ENCODE measurements around the gene HVCN1. TPM values are rescaled to one million over a fixed set of nuclear protein-coding genes. Genes with fewer than 3 reads are reported as not detected.
A peak's percentile ranks its signal among the peaks of the same experiment; 100 is the strongest.

HVCN1 gene
- total RNA-seq, 1 donor = 5.6 TPM

DNA sequence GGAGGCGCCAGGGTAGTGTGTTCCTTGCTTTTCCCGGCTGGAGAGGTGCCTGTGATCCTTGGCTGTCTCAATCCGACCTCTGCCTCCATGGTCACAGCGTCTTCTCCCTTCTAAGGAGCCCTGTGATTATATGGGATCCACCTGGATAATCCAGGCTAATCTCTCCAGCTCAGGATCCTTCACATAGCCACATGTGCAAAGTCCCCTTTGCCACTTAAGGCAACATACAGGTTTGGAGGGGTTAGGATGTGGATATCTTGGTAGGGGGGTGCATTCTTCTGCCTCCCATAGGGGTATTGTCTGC is 1.2 kb upstream of the HVCN1 start:
- TF ChIP-seq, protein P1, sequence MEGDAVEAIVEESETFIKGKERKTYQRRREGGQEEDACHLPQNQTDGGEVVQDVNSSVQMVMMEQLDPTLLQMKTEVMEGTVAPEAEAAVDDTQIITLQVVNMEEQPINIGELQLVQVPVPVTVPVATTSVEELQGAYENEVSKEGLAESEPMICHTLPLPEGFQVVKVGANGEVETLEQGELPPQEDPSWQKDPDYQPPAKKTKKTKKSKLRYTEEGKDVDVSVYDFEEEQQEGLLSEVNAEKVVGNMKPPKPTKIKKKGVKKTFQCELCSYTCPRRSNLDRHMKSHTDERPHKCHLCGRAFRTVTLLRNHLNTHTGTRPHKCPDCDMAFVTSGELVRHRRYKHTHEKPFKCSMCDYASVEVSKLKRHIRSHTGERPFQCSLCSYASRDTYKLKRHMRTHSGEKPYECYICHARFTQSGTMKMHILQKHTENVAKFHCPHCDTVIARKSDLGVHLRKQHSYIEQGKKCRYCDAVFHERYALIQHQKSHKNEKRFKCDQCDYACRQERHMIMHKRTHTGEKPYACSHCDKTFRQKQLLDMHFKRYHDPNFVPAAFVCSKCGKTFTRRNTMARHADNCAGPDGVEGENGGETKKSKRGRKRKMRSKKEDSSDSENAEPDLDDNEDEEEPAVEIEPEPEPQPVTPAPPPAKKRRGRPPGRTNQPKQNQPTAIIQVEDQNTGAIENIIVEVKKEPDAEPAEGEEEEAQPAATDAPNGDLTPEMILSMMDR (IDR thresholded peaks at IDR 0.05; ENCODE audit: insufficient read depth, low read depth, low read length) = no peak
- no peak for DNase-seq (ENCODE audit: low read depth)
- H3K4me3 ChIP-seq (ENCODE audit: low read depth, low read length) = no peak overlapping the region

DNA sequence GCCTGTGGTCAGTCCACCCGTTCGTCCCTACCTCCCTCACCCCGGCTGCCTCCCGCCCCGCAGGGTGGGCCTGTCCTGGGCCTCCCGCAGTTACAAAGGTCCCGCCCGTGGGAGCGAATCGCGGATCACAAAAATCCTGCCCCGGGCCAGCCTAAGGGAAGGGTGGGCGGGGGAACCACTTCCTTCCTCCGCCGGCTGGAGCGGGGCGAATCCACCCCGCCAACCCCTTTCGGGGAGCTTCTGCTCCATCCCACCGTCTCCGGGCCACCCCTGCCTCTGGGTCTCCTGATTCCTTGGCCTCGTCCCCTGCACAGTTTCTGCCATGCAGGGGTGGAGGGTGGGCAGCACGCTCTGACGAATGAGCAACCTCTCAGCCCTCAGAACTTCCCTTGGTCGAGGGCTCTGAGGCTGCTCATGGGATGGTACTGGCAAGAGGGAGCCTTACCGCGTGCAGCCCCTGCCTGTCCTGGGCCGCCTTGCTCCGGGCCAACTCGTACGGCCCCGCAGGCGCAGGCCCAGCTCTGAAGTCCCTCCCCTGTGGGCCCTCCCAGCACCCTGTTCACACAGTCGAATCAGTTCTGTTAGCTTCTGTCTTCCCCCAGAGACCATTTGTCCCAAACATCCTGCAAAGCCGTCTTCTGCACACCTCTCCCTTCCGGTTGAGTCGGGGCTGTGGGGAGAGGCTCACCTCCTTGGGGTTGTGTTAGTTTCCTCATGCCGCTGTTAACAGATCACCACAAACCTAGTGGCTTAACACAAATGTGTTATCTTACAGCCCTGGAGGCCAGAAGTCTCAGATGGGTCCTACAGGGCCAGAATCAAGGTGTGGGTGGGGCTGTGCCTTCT is 589 bp upstream of the HVCN1 start:
- DNase-seq (ENCODE audit: low read depth) = peak; percentile 25
- TF ChIP-seq, protein P1 (IDR thresholded peaks at IDR 0.05; ENCODE audit: insufficient read depth, low read depth, low read length) = no peak
- H3K4me3 ChIP-seq (ENCODE audit: low read depth, low read length) = peak overlapping the region; percentile 64

GRCh38 chr12:110687396-110688169 is 1.3 kb downstream of the HVCN1 start:
- TF ChIP-seq, protein P1 (IDR thresholded peaks at IDR 0.05; ENCODE audit: insufficient read depth, low read depth, low read length) = no peak
- DNase-seq (ENCODE audit: low read depth) = no peak
- no peak overlapping the region for H3K4me3 ChIP-seq (ENCODE audit: low read depth, low read length)

DNA sequence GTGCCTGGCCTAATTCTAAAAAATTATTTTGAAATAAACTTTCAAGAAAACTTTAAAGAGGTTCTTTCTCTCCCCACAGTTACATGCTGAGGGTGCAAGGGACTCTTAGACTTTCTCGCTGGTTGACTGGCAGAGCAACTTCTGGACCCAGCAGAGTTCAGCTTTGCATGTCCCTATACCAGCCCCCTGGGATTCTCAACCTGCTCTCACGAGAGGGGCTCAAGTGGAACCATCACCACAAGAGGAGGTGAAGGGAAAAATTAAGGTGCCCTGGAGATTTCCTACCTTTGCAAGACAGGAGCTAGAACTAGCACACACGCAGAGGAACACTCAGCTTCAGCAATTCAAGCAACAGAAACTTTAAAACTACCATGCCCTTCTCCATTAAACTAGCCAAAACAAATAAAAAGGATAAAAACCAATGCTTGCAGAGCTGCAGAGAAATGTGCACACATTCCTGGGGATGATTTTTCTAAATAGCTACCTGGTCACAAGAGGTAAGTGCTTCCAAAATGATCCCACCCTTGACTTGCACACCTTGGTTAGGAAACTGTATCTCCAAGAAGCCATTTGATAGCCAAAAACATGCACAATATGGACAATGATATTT is 2.5 kb downstream of the HVCN1 start:
- DNase-seq (ENCODE audit: low read depth) = no peak
- TF ChIP-seq, protein P1 (IDR thresholded peaks at IDR 0.05; ENCODE audit: insufficient read depth, low read depth, low read length) = no peak
- H3K4me3 ChIP-seq (ENCODE audit: low read depth, low read length) = no peak overlapping the region

DNA sequence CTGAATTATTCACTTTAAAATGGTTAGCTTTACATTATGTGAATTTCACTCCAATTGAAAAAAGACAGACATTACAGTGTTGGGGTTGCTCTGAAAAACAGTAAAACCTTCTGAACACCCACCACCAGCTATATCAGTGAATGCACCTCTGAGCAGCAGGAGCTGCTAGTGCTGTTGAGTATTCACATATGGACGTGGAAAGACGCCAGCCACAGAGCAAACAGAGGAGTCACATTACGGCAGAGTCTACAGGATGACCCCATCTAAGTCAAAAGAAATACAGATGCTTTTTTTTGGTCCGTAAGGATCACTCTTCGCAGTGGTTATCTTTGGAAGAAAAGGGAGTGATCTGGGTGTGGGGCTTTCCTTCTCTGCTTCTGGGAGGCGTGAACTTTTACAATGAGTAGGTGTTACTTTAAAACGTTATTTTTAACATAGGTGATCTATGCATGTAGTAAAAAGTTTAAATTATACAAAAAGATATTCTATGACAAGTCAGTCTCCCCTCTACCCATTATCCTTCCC is 4.5 kb downstream of the HVCN1 start:
- no peak overlapping the region for H3K4me3 ChIP-seq (ENCODE audit: low read depth, low read length)
- TF ChIP-seq, protein P1 (IDR thresholded peaks at IDR 0.05; ENCODE audit: insufficient read depth, low read depth, low read length) = no peak
- DNase-seq (ENCODE audit: low read depth) = no peak

DNA sequence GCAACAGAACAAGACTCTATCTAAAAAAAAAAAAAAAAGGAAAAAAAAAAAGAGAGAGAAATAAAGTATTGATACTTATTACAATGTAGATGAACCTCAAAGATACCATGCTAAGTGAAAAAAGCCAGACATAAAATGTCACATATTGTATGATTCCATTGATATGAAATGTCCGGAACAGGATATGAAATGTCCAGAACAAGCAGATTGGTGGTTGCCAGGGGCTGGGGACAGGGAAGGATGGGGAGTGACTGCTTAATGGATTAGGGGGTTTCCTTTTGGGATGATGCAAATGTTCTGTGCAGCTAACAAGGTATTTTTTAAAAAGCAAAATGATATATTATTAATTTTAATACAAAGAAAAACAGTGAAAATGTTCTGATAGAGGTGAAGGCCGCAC is 5.0 kb downstream of the HVCN1 start:
- DNase-seq (ENCODE audit: low read depth) = no peak

More for the DNA sequence above, 5.0 kb downstream of the HVCN1 start:
- H3K4me3 ChIP-seq (ENCODE audit: low read depth, low read length) = no peak overlapping the region
- TF ChIP-seq, protein P1 (IDR thresholded peaks at IDR 0.05; ENCODE audit: insufficient read depth, low read depth, low read length) = no peak
